GM19351 (cell line): ENCODE measurements around the gene POLD2.
A peak's percentile ranks its signal among the peaks of the same experiment; 100 is the strongest.

Source experiments
- ATAC-seq: cut with Tn5 transposase; IDR thresholded peaks from one replicate; pipeline ENCODE4 v1.9.1; 2021; ENCODE audit warnings: mild to moderate bottlenecking, moderate library complexity; ENCODE audit not compliant: unreplicated experiment

Gene POLD2

GRCh38 chr7:44152971-44153947, 29.9 kb upstream of the POLD2 start:
- ATAC-seq, result no peak

- ATAC-seq, result no peak
These were observed 28.6 kb upstream of the POLD2 start for GRCh38 chr7:44151956-44152355.

GRCh38 chr7:44150966-44151941, 27.9 kb upstream of the POLD2 start:
- ATAC-seq, result no peak

GRCh38 chr7:44150466-44150832, 27.1 kb upstream of the POLD2 start:
- peak; percentile 84 for ATAC-seq

GRCh38 chr7:44149571-44150465, 26.5 kb upstream of the POLD2 start:
- no peak for ATAC-seq

- no peak for ATAC-seq
These were observed 25.7 kb upstream of the POLD2 start for GRCh38 chr7:44148961-44149536.

GRCh38 chr7:44148166-44148565, 24.8 kb upstream of the POLD2 start:
- no peak for ATAC-seq

GRCh38 chr7:44147026-44147991, 24.0 kb upstream of the POLD2 start:
- no peak for ATAC-seq

- ATAC-seq, result no peak
These were observed 22.9 kb upstream of the POLD2 start for GRCh38 chr7:44145969-44146911.

GRCh38 chr7:44145479-44145968, 22.2 kb upstream of the POLD2 start:
- no peak for ATAC-seq

GRCh38 chr7:44144968-44145478, 21.7 kb upstream of the POLD2 start:
- no peak for ATAC-seq

- no peak for ATAC-seq
These were observed 21.1 kb upstream of the POLD2 start for GRCh38 chr7:44144426-44144967.

GRCh38 chr7:44143646-44144250, 20.4 kb upstream of the POLD2 start:
- ATAC-seq, result no peak

GRCh38 chr7:44142028-44142427, 18.7 kb upstream of the POLD2 start:
- ATAC-seq, result no peak

GRCh38 chr7:44141221-44141850, 18.0 kb upstream of the POLD2 start, which contains the start of gene MYL7:
Gene MYL7, minus strand, starts transcription at chr7:44141332. Its CDS starts 27 bp downstream, at chr7:44141305.
- no peak for ATAC-seq

GRCh38 chr7:44140341-44140740, 17.0 kb upstream of the POLD2 start:
- ATAC-seq, result no peak
